Spinal cord (tissue), 10 donors: ENCODE data around the gene MALT1. TPM values are rescaled to one million over a fixed set of nuclear protein-coding genes. Genes with fewer than 3 reads are reported as not detected.

Experiments
- DNase-seq, 6 donors: peaks; one replicate each; pipeline versions ENCODE4 v3.0.0 to v3.0.0-alpha.2; 2013 to 2015; ENCODE audit warnings: low spot score in 6 of 6, low read depth in 4 of 6
- H3K27ac ChIP-seq: one replicate; pipeline ENCODE4 v1.5.1; 2013; ENCODE audit warnings: low read depth, low read length, control low read depth
- H3K27me3 ChIP-seq: one replicate; pipeline ENCODE4 v1.6.1; 2013; ENCODE audit warnings: low read length; ENCODE audit not compliant: control insufficient read depth, insufficient read depth
- H3K36me3 ChIP-seq: one replicate; pipeline ENCODE4 v1.6.1; 2013; ENCODE audit warnings: low read length; ENCODE audit not compliant: control insufficient read depth, insufficient read depth
- H3K4me1 ChIP-seq: one replicate; pipeline ENCODE4 v1.6.1; 2013; ENCODE audit warnings: low read length; ENCODE audit not compliant: control insufficient read depth, insufficient read depth
- H3K4me3 ChIP-seq: one replicate; pipeline ENCODE4 v1.5.1; 2013; ENCODE audit warnings: low read depth, low read length, control low read depth
- H3K9me3 ChIP-seq: one replicate; pipeline ENCODE4 v1.6.1; 2013; ENCODE audit warnings: low read length; ENCODE audit not compliant: control insufficient read depth, insufficient read depth
- whole genome bisulfite sequencing: methylation state at CpG from one replicate; pipeline ENCODE4 v1.1.5; 2013; ENCODE audit warnings: missing lambda C conversion rate; ENCODE audit not compliant: insufficient coverage; 5-methylcytosine and 5-hydroxymethylcytosine counted together
- polyA plus RNA-seq, 2 donors: library from polyadenylated mRNA; unstranded; fragments of 120-200 nt; gene quantifications; one replicate each; pipeline ENCODE4 v1.2.1, GENCODE V29; 2013; ENCODE audit not compliant: insufficient read length in 2 of 2
- total RNA-seq, 2 donors: library from RNA; depleted of rRNA in 1 of 2; stranded (reverse); fragments of 120-200 nt in 1 of 2; fragments of >200 nt in 1 of 2; gene quantifications; one replicate each; pipeline versions ENCODE4 v1.2.3 to v1.2.4, GENCODE V29; 2013 to 2014
- donor health status: healthy.

Gene MALT1
- total and polyA plus RNA-seq, 4 donors = 17.1 to 32.0 (median 23.3) TPM

- no peaks in the 10 kb centered on the region for H3K4me1 ChIP-seq
- H3K4me3 ChIP-seq = no peak overlapping the region
- 100% methylated on average over 1 of the region's 3 CpGs for WGBS
- no peaks in the 10 kb centered on the region for H3K27me3 ChIP-seq
- H3K27ac ChIP-seq = no peak overlapping the region
- no peaks in the 10 kb centered on the region for H3K36me3 ChIP-seq
- peak in 2 of 6 donors; percentile 34 to 47 for DNase-seq
- no peaks in the 10 kb centered on the region for H3K9me3 ChIP-seq
Observed at GRCh38 chr18:58661423-58661822, 9.8 kb upstream of the MALT1 start.

DNA sequence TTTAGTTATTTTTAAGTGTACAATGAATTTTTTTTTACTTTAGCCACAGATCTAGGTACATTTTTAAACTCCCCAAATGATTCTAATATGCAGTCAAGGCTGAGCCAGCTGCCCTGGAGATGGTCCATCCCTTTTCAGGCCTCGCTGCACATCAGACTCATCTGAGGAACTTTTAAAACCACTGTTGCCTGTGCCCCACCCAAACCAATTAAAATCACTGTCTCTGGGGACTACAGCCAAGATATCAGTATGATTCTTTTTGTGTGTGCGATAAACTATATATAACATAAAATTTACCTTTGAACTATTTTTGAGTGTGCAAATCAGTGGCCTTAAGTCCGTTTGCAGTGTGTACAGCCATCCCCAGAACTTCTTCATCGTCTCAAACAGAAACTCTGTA is 9.1 kb upstream of the MALT1 start:
- Histone ChIP-seq H3K27ac (no peak overlapping the region), H3K4me1 (no peaks in the 10 kb centered on the region), H3K27me3 (no peaks in the 10 kb centered on the region), H3K36me3 (no peaks in the 10 kb centered on the region), H3K4me3 (no peak overlapping the region), H3K9me3 (no peaks in the 10 kb centered on the region)
- no CpG with 5 or more reads among the region's 4 CpGs for WGBS
- DNase-seq = no peak

- no peak for DNase-seq
- no peak overlapping the region for H3K4me3 ChIP-seq
- H3K27ac ChIP-seq = no peak overlapping the region
- no CpG with 5 or more reads among the region's 3 CpGs for WGBS
- H3K9me3 ChIP-seq = no peaks in the 10 kb centered on the region
- H3K4me1 ChIP-seq = peaks cover 7% of the 10 kb centered on the region
- no peaks in the 10 kb centered on the region for H3K36me3 ChIP-seq
- no peaks in the 10 kb centered on the region for H3K27me3 ChIP-seq
Observed at GRCh38 chr18:58666176-58666575, 5.1 kb upstream of the MALT1 start.

DNA sequence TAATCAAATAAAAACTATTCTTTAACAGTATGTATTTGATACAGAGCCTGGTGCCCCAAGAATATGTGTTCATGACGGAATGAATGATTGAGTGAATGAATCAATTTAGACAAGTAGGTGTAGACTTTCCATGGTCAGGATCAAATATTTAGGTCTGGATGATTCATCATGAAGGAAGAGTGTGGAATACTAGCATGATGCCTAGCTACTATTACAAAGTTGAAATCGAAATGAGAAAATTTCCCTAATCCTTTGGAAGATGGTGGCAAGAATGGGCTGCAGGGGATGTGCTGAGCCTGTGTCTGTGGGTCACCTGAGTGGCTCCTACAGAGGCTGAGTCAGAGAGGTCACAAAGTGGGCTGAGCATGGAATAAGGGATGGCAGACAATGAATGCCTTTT is 3.1 kb upstream of the MALT1 start:
- no peak overlapping the region for H3K27ac ChIP-seq
- no peak overlapping the region for H3K4me3 ChIP-seq
- peaks cover 10% of the 10 kb centered on the region for H3K4me1 ChIP-seq
- no peak for DNase-seq
- no peaks in the 10 kb centered on the region for H3K9me3 ChIP-seq
- 100% methylated on average over 2 of the region's 2 CpGs for WGBS
- H3K27me3 ChIP-seq = no peaks in the 10 kb centered on the region
- H3K36me3 ChIP-seq = no peaks in the 10 kb centered on the region

DNA sequence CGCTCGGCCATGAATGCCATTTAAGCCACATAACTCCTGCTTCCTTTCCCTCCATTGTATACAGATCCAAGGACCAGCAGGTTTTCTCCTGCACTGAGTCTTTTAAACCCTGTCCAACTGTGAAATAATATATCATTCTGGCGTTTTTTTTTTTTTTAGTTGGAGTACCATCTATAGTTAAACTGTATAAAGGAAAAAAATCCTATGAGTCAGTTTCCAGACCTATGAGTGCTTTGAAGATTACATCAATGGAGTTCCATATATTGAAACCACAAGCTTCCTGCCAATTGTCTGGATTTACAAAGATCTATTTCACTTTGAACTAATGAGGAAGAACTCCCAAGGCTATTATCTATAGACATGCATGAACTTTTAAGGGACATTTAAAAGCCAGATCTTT is 2.4 kb upstream of the MALT1 start:
- 40% methylated on average over 1 of the region's 3 CpGs for WGBS
- H3K4me3 ChIP-seq = no peak overlapping the region
- no peak overlapping the region for H3K27ac ChIP-seq
- H3K36me3 ChIP-seq = no peaks in the 10 kb centered on the region
- H3K9me3 ChIP-seq = no peaks in the 10 kb centered on the region
- H3K27me3 ChIP-seq = no peaks in the 10 kb centered on the region
- DNase-seq = no peak
- peaks cover 10% of the 10 kb centered on the region for H3K4me1 ChIP-seq

- Histone ChIP-seq H3K27ac (no peak overlapping the region), H3K4me3 (no peak overlapping the region), H3K4me1 (peaks cover 10% of the 10 kb centered on the region), H3K36me3 (no peaks in the 10 kb centered on the region), H3K27me3 (no peaks in the 10 kb centered on the region), H3K9me3 (no peaks in the 10 kb centered on the region)
- 59% methylated on average over 5 of the region's 11 CpGs for WGBS
- no peak for DNase-seq
Observed at GRCh38 chr18:58669731-58670378, 1.4 kb upstream of the MALT1 start.

GRCh38 chr18:58670404-58671110 is 708 bp upstream of the MALT1 start:
- DNase-seq = peak in 1 of 6 donors; percentile 4
- Histone ChIP-seq H3K9me3 (no peaks in the 10 kb centered on the region), H3K27ac (peak overlapping the region; percentile 72), H3K36me3 (no peaks in the 10 kb centered on the region), H3K4me1 (peaks cover 10% of the 10 kb centered on the region), H3K27me3 (no peaks in the 10 kb centered on the region), H3K4me3 (peak overlapping the region; percentile 73)
- WGBS = 15% methylated on average over 26 of the region's 27 CpGs

- DNase-seq = peak in 4 of 6 donors; percentile 11 to 70 (median 18)
- Histone ChIP-seq H3K9me3 (no peaks in the 10 kb centered on the region), H3K27ac (no peak overlapping the region), H3K36me3 (no peaks in the 10 kb centered on the region), H3K4me3 (peak overlapping the region; percentile 60), H3K27me3 (no peaks in the 10 kb centered on the region), H3K4me1 (peaks cover 10% of the 10 kb centered on the region)
- WGBS = 0% methylated on average over 57 of the region's 64 CpGs
Observed at GRCh38 chr18:58671632-58672564, 633 bp downstream of the MALT1 start.

DNA sequence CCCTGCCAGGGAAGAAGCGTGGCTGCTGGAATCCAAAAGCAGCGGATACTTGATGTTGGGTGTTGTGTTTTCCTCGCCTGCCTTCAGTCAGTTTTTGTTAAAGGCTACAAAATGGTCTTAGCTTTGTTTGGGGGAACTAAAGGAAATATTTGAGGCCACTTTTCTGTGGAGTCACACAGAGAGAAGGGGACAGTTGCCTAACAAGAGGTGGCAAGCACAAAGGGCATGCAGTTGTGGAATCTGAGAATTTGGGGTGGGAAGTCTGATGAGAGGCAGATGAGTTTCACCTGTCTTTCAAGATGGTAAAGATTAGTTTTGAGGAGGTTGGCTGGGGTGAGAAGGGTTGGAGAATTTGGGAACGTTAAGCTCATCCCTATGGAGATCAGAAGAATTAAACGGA is 2.9 kb downstream of the MALT1 start:
- H3K36me3 ChIP-seq = no peaks in the 10 kb centered on the region
- H3K4me1 ChIP-seq = peaks cover 10% of the 10 kb centered on the region
- WGBS = 89% methylated on average over 5 of the region's 5 CpGs
- H3K4me3 ChIP-seq = no peak overlapping the region
- H3K27me3 ChIP-seq = no peaks in the 10 kb centered on the region
- no peaks in the 10 kb centered on the region for H3K9me3 ChIP-seq
- no peak overlapping the region for H3K27ac ChIP-seq
- DNase-seq = no peak
